Hepatocyte (in vitro differentiated cells): ENCODE data around the gene ANKRD36. TPM values are rescaled to one million over a fixed set of nuclear protein-coding genes. Genes with fewer than 3 reads are reported as not detected.
"Not testable (repeated sequence)": the region's sequence is repeated elsewhere in the genome, so short reads cannot be mapped to it uniquely, and the experiment has no call there.

Experiments
- DNase-seq: peaks from one replicate; pipeline ENCODE4 v3.0.0-alpha.2; 2016; ENCODE audit warnings: low spot score
- H2AFZ ChIP-seq: fragments of 200-600 bp; sonication (generic); 2 replicates; pipeline ENCODE4 v1.6.0; 2016; ENCODE audit warnings: antibody characterized with exemption, mild to moderate bottlenecking
- H3K27ac ChIP-seq: fragments of 200-600 bp; sonication (generic); 2 replicates; pipeline ENCODE4 v1.5.1; 2016; ENCODE audit warnings: mild to moderate bottlenecking
- H3K27me3 ChIP-seq: fragments of 200-600 bp; sonication (generic); 2 replicates; pipeline ENCODE4 v1.6.1; 2016
- H3K36me3 ChIP-seq: fragments of 200-600 bp; sonication (generic); replicated peaks from 2 replicates; pipeline ENCODE4 v1.5.1; 2016; ENCODE audit warnings: low read depth; ENCODE audit not compliant: insufficient read depth
- H3K4me1 ChIP-seq: fragments of 200-600 bp; sonication (generic); 2 replicates; pipeline ENCODE4 v1.5.1; 2016; ENCODE audit warnings: mild to moderate bottlenecking, moderate library complexity; ENCODE audit not compliant: insufficient read depth
- H3K4me2 ChIP-seq: fragments of 200-600 bp; sonication (generic); 2 replicates; pipeline ENCODE4 v1.6.0; 2016
- H3K4me3 ChIP-seq: fragments of 200-600 bp; sonication (generic); 2 replicates; pipeline ENCODE4 v1.5.1; 2016; ENCODE audit warnings: mild to moderate bottlenecking
- H3K79me2 ChIP-seq: fragments of 200-600 bp; sonication (generic); 2 replicates; pipeline ENCODE4 v1.6.0; 2017; ENCODE audit warnings: mild to moderate bottlenecking
- H3K9me2 ChIP-seq: fragments of 200-600 bp; sonication (generic); replicated peaks from 2 replicates; pipeline ENCODE4 v1.6.0; 2017; ENCODE audit warnings: mild to moderate bottlenecking; ENCODE audit not compliant: insufficient read depth
- H3K9me3 ChIP-seq: fragments of 200-600 bp; sonication (generic); 2 replicates; pipeline ENCODE4 v1.5.1; 2016; ENCODE audit warnings: low read depth, mild to moderate bottlenecking
- H4K20me1 ChIP-seq: fragments of 200-600 bp; sonication (generic); 2 replicates; pipeline ENCODE4 v1.6.0; 2016; ENCODE audit warnings: mild to moderate bottlenecking; ENCODE audit not compliant: insufficient read depth, poor library complexity, severe bottlenecking
- EZH2 ChIP-seq: fragments of 200-600 bp; sonication (generic); IDR thresholded peaks from 2 replicates; pipeline ENCODE4 v1.6.1; 2016; ENCODE audit warnings: antibody characterized with exemption, mild to moderate bottlenecking, borderline replicate concordance
- EZH2phosphoT487 ChIP-seq: fragments of 200-600 bp; sonication (generic); IDR thresholded peaks from one replicate; pipeline ENCODE4 v1.6.1; 2018; ENCODE audit warnings: antibody characterized with exemption, mild to moderate bottlenecking, low read depth, moderate library complexity; ENCODE audit not compliant: unreplicated experiment, severe bottlenecking
- WGBS: methylation state at CpG from one replicate; pipeline ENCODE4 v1.1.6; 2016; ENCODE audit warnings: low lambda C conversion rate; ENCODE audit errors: missing lambda C conversion rate; 5-methylcytosine and 5-hydroxymethylcytosine counted together
- polyA plus RNA-seq: library from polyadenylated mRNA; unstranded; fragments of >200 nt; fragmentation: Nextera tagmentation; extraction: Ambion mirVana; gene quantifications from 2 replicates; pipeline ENCODE4 v1.2.1, GENCODE V29; 2016
- small RNA-seq: library from RNA; depleted of rRNA; stranded (forward); fragments of <200 nt; gene quantifications from one replicate; pipeline ENCODE3, GENCODE V24; 2014
- total RNA-seq: library from RNA; depleted of rRNA; stranded (reverse); fragments of >200 nt; gene quantifications from 2 replicates; pipeline ENCODE4 v1.2.3, GENCODE V29; 2014
- TF ChIP-seq, protein P1 (sequence below): fragments of 200-600 bp; sonication (generic); IDR thresholded peaks from 2 replicates; pipeline ENCODE4 v1.5.1; 2016; ENCODE audit warnings: antibody characterized with exemption, mild to moderate bottlenecking; ENCODE audit not compliant: poor library complexity

Gene ANKRD36
- total and polyA plus RNA-seq, 2 experiments from 2014 or later = 9.3 to 15.6 TPM

DNA sequence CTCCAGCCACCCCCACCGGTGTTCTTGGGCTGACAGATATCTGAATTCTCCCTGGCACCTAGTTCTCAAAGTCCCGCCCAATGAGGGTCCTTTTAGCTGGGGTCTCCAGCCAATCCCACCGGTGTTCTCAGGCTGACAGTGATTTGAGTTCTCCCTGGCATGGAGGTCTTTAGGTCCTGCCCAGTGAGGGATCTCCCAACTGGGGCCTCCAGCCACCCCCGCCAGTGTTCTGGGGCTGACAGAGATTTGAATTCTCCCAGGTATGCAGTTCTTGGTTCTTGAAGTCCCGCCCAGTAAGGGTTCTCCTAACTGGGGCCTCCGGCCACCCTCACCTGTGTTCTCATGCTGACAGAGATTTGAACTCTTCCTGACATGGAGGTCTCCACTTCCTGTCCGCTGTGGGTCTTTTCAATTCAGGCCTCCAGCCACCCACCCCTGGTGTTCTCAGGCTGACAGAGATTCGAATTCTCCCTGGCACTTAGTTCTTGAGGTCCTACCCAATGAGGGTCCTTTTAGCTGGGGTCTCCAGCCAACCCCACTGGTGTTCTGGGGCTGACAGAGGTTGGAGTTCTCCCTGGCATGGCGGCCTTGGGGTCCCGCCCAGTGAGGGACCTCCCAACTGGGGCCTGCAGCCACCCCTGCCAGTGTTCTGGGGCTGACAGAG, 154.6 kb downstream of the ANKRD36 start:
- WGBS = 96% methylated on average over 10 of the region's 10 CpGs
- no peak overlapping the region for H2AFZ ChIP-seq
- no peaks in the 10 kb centered on the region for H3K36me3 ChIP-seq
- DNase-seq = peak; percentile 3
- no peak overlapping the region for H3K4me2 ChIP-seq
- H3K9me3 ChIP-seq = no peaks in the 10 kb centered on the region
- TF ChIP-seq EZH2phosphoT487 = no peak
- TF ChIP-seq EZH2 = no peak
- TF ChIP-seq, protein P1, sequence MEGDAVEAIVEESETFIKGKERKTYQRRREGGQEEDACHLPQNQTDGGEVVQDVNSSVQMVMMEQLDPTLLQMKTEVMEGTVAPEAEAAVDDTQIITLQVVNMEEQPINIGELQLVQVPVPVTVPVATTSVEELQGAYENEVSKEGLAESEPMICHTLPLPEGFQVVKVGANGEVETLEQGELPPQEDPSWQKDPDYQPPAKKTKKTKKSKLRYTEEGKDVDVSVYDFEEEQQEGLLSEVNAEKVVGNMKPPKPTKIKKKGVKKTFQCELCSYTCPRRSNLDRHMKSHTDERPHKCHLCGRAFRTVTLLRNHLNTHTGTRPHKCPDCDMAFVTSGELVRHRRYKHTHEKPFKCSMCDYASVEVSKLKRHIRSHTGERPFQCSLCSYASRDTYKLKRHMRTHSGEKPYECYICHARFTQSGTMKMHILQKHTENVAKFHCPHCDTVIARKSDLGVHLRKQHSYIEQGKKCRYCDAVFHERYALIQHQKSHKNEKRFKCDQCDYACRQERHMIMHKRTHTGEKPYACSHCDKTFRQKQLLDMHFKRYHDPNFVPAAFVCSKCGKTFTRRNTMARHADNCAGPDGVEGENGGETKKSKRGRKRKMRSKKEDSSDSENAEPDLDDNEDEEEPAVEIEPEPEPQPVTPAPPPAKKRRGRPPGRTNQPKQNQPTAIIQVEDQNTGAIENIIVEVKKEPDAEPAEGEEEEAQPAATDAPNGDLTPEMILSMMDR = no peak
- no peak overlapping the region for H3K4me3 ChIP-seq
- H3K27ac ChIP-seq = no peak overlapping the region
- no peaks in the 10 kb centered on the region for H3K4me1 ChIP-seq
- H3K27me3 ChIP-seq = no peaks in the 10 kb centered on the region
- no peaks in the 10 kb centered on the region for H4K20me1 ChIP-seq
- no peaks in the 10 kb centered on the region for H3K79me2 ChIP-seq
- no peaks in the 10 kb centered on the region for H3K9me2 ChIP-seq

DNA sequence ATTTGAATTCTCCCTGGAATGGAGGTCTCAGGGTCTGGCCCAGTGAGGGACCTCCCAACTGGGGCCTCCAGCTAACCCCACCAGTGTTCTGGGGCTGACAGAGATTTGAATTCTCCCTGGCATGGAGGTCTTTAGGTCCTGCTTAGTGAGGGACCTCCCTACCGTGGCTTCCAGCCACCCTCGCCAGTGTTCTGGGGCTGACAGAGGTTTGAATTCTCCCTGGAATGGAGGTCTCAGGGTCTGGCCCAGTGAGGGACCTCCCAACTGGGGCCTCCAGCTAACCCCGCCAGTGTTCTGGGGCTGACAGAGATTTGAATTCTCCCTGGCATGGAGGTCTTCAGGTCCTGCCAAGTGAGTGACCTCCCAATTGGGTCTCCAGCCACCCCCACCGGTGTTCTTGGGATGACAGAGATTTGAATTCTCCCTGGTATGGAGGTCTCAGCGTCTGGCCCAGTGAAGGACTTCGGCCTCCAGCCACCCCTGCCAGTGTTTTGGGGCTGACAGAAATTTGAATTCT, 155.2 kb downstream of the ANKRD36 start:
- H3K4me3 ChIP-seq = not testable (repeated sequence)

DNA sequence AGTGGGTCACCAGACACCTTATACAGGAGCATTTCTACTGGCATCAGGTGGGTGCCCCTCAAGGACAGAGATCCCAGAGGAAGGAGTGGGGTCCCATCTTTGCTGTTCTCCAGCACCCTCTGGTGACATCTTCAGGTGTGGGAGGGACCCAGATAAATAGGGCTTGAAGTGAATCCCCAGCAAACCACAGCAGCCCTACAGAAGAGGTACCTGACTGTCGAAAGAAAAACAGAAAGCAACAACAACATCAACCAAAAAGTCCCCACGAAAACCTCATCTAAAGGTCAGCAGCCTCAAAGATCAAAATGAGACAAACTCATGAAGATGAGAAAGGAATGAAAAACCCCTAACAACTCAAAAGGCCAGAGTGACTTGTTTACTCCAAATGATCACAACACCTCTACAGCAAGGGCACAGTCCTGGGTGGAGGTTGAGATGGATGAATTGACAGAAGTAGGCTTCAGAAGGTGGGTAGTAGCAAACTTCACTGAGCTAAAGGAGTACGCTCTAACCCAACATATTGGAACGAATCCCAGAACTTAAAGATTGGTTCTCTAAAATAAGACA, 163.4 kb downstream of the ANKRD36 start:
- H3K4me2 ChIP-seq, H3K36me3 ChIP-seq, H3K9me2 ChIP-seq, H2AFZ ChIP-seq, H4K20me1 ChIP-seq, DNase-seq, H3K4me3 ChIP-seq, H3K79me2 ChIP-seq, H3K27ac ChIP-seq, H3K27me3 ChIP-seq, H3K4me1 ChIP-seq, H3K9me3 ChIP-seq: not testable (repeated sequence)
- no CpG with 5 or more reads among the region's 4 CpGs for WGBS

More for the DNA sequence above, 155.2 kb downstream of the ANKRD36 start:
- H3K9me3 ChIP-seq, H3K27me3 ChIP-seq, H3K36me3 ChIP-seq, H3K79me2 ChIP-seq, H3K27ac ChIP-seq, H4K20me1 ChIP-seq, H3K4me1 ChIP-seq, H3K4me2 ChIP-seq, H2AFZ ChIP-seq, DNase-seq, H3K9me2 ChIP-seq: not testable (repeated sequence)
- WGBS = 98% methylated on average over 6 of the region's 6 CpGs

DNA sequence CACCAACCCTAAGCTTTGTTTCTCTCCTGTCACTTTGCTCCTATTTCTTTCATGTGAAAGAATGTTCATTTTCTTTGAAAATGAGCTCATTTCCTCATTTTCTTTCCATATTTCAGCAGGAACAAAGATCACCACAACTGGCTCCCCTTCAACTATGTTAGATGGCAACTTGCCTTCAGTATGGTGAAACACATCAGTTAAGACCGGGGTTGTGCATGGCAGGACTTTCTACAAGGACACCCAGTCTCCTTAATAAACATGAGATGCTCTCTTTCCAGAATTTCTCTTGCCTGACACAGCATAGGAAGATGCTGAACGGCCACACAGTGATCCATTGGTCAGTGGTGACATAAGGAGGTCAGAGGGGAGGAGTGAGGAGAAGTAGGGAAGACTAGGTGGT, 172.2 kb downstream of the ANKRD36 start:
- not testable (repeated sequence) for H4K20me1 ChIP-seq, H3K79me2 ChIP-seq, H3K4me2 ChIP-seq, H3K27ac ChIP-seq, H3K4me1 ChIP-seq, H2AFZ ChIP-seq, H3K36me3 ChIP-seq, H3K27me3 ChIP-seq, H3K4me3 ChIP-seq, H3K9me2 ChIP-seq, DNase-seq, H3K9me3 ChIP-seq
- WGBS = no CpG with 5 or more reads among the region's 2 CpGs

DNA sequence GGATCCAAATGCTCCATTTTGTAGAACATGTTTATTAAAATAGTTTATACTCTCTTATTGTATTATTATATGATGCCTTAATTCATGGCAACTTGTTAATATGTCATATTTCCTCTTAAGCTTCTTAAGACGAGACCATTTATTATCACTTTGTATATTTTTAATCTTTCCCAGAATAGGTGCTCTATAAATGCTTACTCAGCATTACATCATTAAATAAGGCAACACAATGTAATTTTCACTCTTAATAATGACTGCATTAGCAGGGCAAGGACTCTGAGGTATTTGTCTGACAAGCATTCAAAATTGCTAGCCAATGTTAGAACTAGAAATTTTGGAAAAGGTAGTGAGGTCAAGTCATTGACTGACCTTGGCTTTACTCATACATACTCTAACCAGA, 180.7 kb downstream of the ANKRD36 start:
- not testable (repeated sequence) for H2AFZ ChIP-seq, H3K79me2 ChIP-seq, H3K27me3 ChIP-seq, H3K4me3 ChIP-seq, DNase-seq, H3K9me3 ChIP-seq, H3K9me2 ChIP-seq, H3K36me3 ChIP-seq, H3K4me1 ChIP-seq, H3K4me2 ChIP-seq, H4K20me1 ChIP-seq, H3K27ac ChIP-seq
- 100% methylated on average over 1 of the region's 1 CpG for WGBS

Small RNAs within 50 kb of the gene (small RNA-seq; reads per million reads assigned to genes)
- gene RN7SL313P = not detected

Other genes with a start within 250 kb of the ANKRD36 start
- 30.2 and 37.5 TPM in 2 replicates for gene SEMA4C, start 243.1 kb upstream of the ANKRD36 start, total RNA-seq
- gene SEMA4C, start 243.1 kb upstream of the ANKRD36 start, polyA plus RNA-seq = 28.6 and 33.4 TPM in 2 replicates
- not detected in 2 replicates for gene FAM178B, start 126.6 kb upstream of the ANKRD36 start, total RNA-seq
- 1.6 and 2.6 TPM in 2 replicates for gene FAM178B, start 126.6 kb upstream of the ANKRD36 start, polyA plus RNA-seq
- 9.3 and 15.2 TPM in 2 replicates for gene FAHD2B, start 18.3 kb upstream of the ANKRD36 start, total RNA-seq
- gene FAHD2B, start 18.3 kb upstream of the ANKRD36 start, polyA plus RNA-seq = 15.5 and 21.1 TPM in 2 replicates